Kidney (tissue), 14 donors: ENCODE measurements around the gene TIAM2. TPM values are rescaled to one million over a fixed set of nuclear protein-coding genes. Genes with fewer than 3 reads are reported as not detected.

ENCODE experiments used
- DNase-seq, 5 donors: peaks; one replicate each; pipeline ENCODE4 v3.0.0-alpha.2; 2013 to 2020
- FAIRE-seq: peaks from 2 replicates; lab custom pipeline; 2012; peaks lifted over from hg19 to GRCh38; lab: Jason Lieb, UNC
- H3K27ac ChIP-seq, 2 donors: one replicate each; pipeline ENCODE4 v1.7.0; 2013; ENCODE audit warnings: low read depth in 2 of 2, low read length in 2 of 2, inconsistent platforms in 1 of 2
- H3K27me3 ChIP-seq: one replicate; pipeline ENCODE4 v1.7.1; 2013; ENCODE audit warnings: low read length, inconsistent platforms; ENCODE audit not compliant: control insufficient read depth, insufficient read depth
- H3K36me3 ChIP-seq, 3 donors: one replicate each; pipeline versions ENCODE4 v1.7.0 to v1.7.1; 2013; ENCODE audit warnings: low read length in 3 of 3, control low read depth in 1 of 3, inconsistent platforms in 1 of 3; ENCODE audit not compliant: insufficient read depth in 3 of 3, control insufficient read depth in 2 of 3
- H3K4me1 ChIP-seq, 3 donors: one replicate each; pipeline versions ENCODE4 v1.7.0 to v1.7.1; 2013; ENCODE audit warnings: low read length in 3 of 3, inconsistent platforms in 1 of 3, low read depth in 1 of 3; ENCODE audit not compliant: control insufficient read depth in 2 of 3, insufficient read depth in 2 of 3
- H3K4me3 ChIP-seq, 3 donors: one replicate each; pipeline versions ENCODE4 v1.7.0 to v1.8.1; 2013; ENCODE audit warnings: low read length in 3 of 3, control low read depth in 1 of 3, inconsistent platforms in 1 of 3
- H3K9ac ChIP-seq, 3 donors: one replicate each; pipeline versions ENCODE4 v1.7.0 to v1.7.1; 2013; ENCODE audit warnings: low read length in 3 of 3, control low read depth in 1 of 3, inconsistent platforms in 1 of 3
- H3K9me3 ChIP-seq, 3 donors: one replicate each; pipeline versions ENCODE4 v1.7.0 to v1.7.1; 2013; ENCODE audit warnings: low read length in 3 of 3, control low read depth in 1 of 3, inconsistent platforms in 1 of 3; ENCODE audit not compliant: control insufficient read depth in 2 of 3, insufficient read depth in 1 of 3
- CTCF ChIP-seq: IDR thresholded peaks from 3 replicates; pipeline ENCODE4 v1.5.1; 2012; ENCODE audit warnings: mild to moderate bottlenecking, moderate library complexity, borderline replicate concordance; ENCODE audit not compliant: insufficient read depth; ENCODE audit errors: extremely low read depth
- intact Hi-C: fragments of 100-400 bp; cut with DNase I; formaldehyde crosslinking; loops from one replicate; pipeline ENCODE4 v1.11.1; 2022
- polyA plus RNA-seq: library from polyadenylated mRNA; stranded (reverse); fragments of 350-450 nt; fragmentation: Illumina TruSeq; extraction: RNeasy Lipid Tissue Mini Kit (QIAGEN cat#74804); gene quantifications from one replicate; pipeline ENCODE4 v1.2.3, GENCODE V29; 2014; ENCODE audit warnings: low read depth, low replicate concordance; ENCODE audit not compliant: insufficient read depth
- total RNA-seq: library from RNA; stranded (reverse); fragmentation: NEBNext Ultra II Directional; extraction: Animal tissue kit (Norgen Biotek cat#: 25700); gene quantifications from one replicate; pipeline ENCODE4 v1.2.1, GENCODE V29; 2021
- donor health status: control.
- donor health status: control.
- donor health status: control.
- donor health status: control.
- donor health status: control.
- donor health status: DM: yes; HTN: yes; CAD: no.
- donor health status: Normal renal cell carcinoma (clear cell type).

The TIAM2 gene
- total and polyA plus RNA-seq, 2 donors from 2014 or later = 6.8 to 7.6 TPM

GRCh38 chr6:155158030-155158843, 163.1 kb downstream of the TIAM2 start:
- Histone ChIP-seq H3K27me3 (no peaks in the 10 kb centered on the region), H3K27ac (no peak overlapping the region), H3K4me3 (no peak overlapping the region), H3K4me1 (no peaks in the 10 kb centered on the region), H3K9ac (no peak overlapping the region), H3K9me3 (no peaks in the 10 kb centered on the region), H3K36me3 (no peaks in the 10 kb centered on the region)
- TF ChIP-seq CTCF = no peak
- FAIRE-seq = no peak
- DNase-seq = no peak
- intact Hi-C loops = no loop called here

GRCh38 chr6:155162682-155163081, 167.6 kb downstream of the TIAM2 start:
- FAIRE-seq (no peak), DNase-seq (no peak)
- intact Hi-C loops = no loop called here
- H3K4me3 ChIP-seq = no peak overlapping the region
- H3K27ac ChIP-seq = no peak overlapping the region
- no peaks in the 10 kb centered on the region for H3K4me1 ChIP-seq
- no peaks in the 10 kb centered on the region for H3K36me3 ChIP-seq
- no peaks in the 10 kb centered on the region for H3K27me3 ChIP-seq
- H3K9me3 ChIP-seq = no peaks in the 10 kb centered on the region
- H3K9ac ChIP-seq = no peak overlapping the region
- TF ChIP-seq CTCF = no peak

GRCh38 chr6:155163601-155164000, 168.5 kb downstream of the TIAM2 start:
- no peak overlapping the region for H3K4me3 ChIP-seq
- DNase-seq (no peak), FAIRE-seq (no peak)
- H3K27ac ChIP-seq = no peak overlapping the region
- no peaks in the 10 kb centered on the region for H3K9me3 ChIP-seq
- no peak overlapping the region for H3K9ac ChIP-seq
- no peaks in the 10 kb centered on the region for H3K4me1 ChIP-seq
- TF ChIP-seq CTCF = no peak
- intact Hi-C loops = no loop called here
- H3K36me3 ChIP-seq = no peaks in the 10 kb centered on the region
- no peaks in the 10 kb centered on the region for H3K27me3 ChIP-seq
